Measurements from ENCODE around the gene ATP8B3. TPM values are rescaled to one million over a fixed set of nuclear protein-coding genes. Genes with fewer than 3 reads are reported as not detected.

Gene ATP8B3
- total and polyA plus RNA-seq, 10 of the 15 experiments (the other 5 are each of a cell fraction or from before 2014, with no cell fraction given), result 0.13 to 1.7 (median 0.52) TPM

DNA sequence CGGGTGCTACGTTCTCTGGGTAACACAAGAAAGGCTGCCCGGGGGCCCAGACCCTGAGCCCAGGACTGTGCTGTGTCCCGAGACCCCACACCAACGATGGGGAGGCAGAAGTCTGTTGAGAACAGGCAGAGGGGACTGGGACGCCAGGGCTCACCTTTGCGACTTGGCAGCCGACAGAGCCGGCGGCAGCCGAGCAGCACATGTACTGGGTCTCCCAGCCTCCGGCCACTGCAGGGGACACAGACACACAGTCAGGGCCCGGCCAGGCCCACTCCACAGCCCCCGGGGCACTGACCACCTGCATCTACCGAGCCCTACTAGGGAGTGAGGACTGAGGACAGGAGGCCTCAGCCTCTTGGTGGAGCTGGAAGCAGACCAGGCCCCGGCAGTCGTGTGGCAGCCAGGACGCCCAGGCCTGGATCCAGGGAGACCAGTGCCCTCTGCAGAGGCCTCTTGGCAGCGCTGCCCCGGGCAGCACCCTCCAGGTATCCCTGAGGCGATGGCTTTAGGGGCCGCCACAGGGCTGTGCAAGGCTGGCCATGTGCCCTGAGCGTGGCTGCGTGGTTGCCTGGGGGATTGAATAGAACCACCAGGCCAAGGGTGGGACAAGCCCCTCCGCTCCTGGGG lies 5.6 kb upstream of the ATP8B3 start (continued):
- TF ChIP-seq ZNF592 (IDR thresholded peaks at IDR 0.05), result no peak

- Histone ChIP-seq H4K20me1 (ENCODE audit: control insufficient read depth, insufficient read depth) (no peaks in the 10 kb centered on the region), H3K9me3 (replicated peaks; ENCODE audit: control insufficient read depth, insufficient read depth, low read length) (no peaks in the 10 kb centered on the region), H3K4me3 (no peak overlapping the region), H3K79me2 (ENCODE audit: control insufficient read depth, insufficient read depth, low read length) (no peaks in the 10 kb centered on the region), H3K36me3 (ENCODE audit: control insufficient read depth in 2 of 2, insufficient read depth in 2 of 2, low read length in 1 of 2) (peaks cover 6 to 33% of the 10 kb centered on the region in 2 experiments; a peak in 3 of 4 replicates), H3K4me1 (ENCODE audit: control insufficient read depth, insufficient read depth, low read length) (peaks cover 3% of the 10 kb centered on the region; the same call in 1 of the 2 replicates), H3K4me2 (ENCODE audit: control insufficient read depth, insufficient read depth) (no peak overlapping the region), H2AFZ (ENCODE audit: control insufficient read depth, low read depth, low read length) (no peak overlapping the region), H3K27ac (ENCODE audit: control insufficient read depth, insufficient read depth) (no peak overlapping the region), H3K27me3 (replicated peaks in 1 of 2; ENCODE audit: control insufficient read depth in 2 of 2, insufficient read depth in 2 of 2, low read length in 1 of 2) (no peaks in the 10 kb centered on the region), H3K9ac (ENCODE audit: control insufficient read depth, insufficient read depth, low read length) (no peak overlapping the region)
- ATAC-seq (no peak), FAIRE-seq (no peak), DNase-seq (ENCODE audit: low read depth, low spot score) (no peak)
- ChIA-PET RAD21 (ENCODE audit: unreplicated experiment) (no interaction called here), POLR2A (no interaction called here), CTCF (no interaction called here), SMC1A (ENCODE audit: uncharacterized antibody, unreplicated experiment) (no interaction called here)
- 92% methylated on average over 36 of the region's 36 CpGs for WGBS (ENCODE audit: insufficient coverage, insufficient replicate concordance, low lambda C conversion rate, missing lambda C conversion rate)
- intact Hi-C loops (cut with micrococcal nuclease; ENCODE audit: unreplicated experiment) (no loop called here), in situ Hi-C loops (cut with MboI) (no loop called here)
- TF ChIP-seq LARP7 (IDR thresholded peaks at IDR 0.05), result no peak
- no peak for TF ChIP-seq RFX5 (IDR thresholded peaks at IDR 0.05; ENCODE audit: low read depth, low read length)
- TF ChIP-seq SMAD5 (IDR thresholded peaks at IDR 0.05; ENCODE audit: low read depth), result no peak
- TF ChIP-seq PKNOX1 (IDR thresholded peaks at IDR 0.05), result no peak
- TF ChIP-seq FOXM1 (IDR thresholded peaks at IDR 0.05; ENCODE audit: low read depth, low read length), result no peak
- TF ChIP-seq SMAD1 (IDR thresholded peaks at IDR 0.05; ENCODE audit: low read depth, partially characterized antibody), result no peak
- TF ChIP-seq SUZ12 (IDR thresholded peaks at IDR 0.05; ENCODE audit: unreplicated experiment), result no peak
- no peak for TF ChIP-seq SP1 (IDR thresholded peaks at IDR 0.05; ENCODE audit: low read depth, low read length)
- BruUV-seq (replicated peaks), result no TSS peak
Observed at GRCh38 chr19:1816530-1817298, 4.6 kb upstream of the ATP8B3 start.

Measured in GM12878 (cell line).